GM18520 (cell line): ENCODE results near the gene ADRB2.
"Not testable (repeated sequence)": the region's sequence is repeated elsewhere in the genome, so short reads cannot be mapped to it uniquely, and the experiment has no call there.

Experiments
- ATAC-seq: cut with Tn5 transposase; IDR thresholded peaks from one replicate; pipeline ENCODE4 v1.9.1; 2021; ENCODE audit not compliant: unreplicated experiment

ADRB2 gene

GRCh38 chr5:148850836-148851235 lies 24.4 kb downstream of the ADRB2 start:
- no peak for ATAC-seq

DNA sequence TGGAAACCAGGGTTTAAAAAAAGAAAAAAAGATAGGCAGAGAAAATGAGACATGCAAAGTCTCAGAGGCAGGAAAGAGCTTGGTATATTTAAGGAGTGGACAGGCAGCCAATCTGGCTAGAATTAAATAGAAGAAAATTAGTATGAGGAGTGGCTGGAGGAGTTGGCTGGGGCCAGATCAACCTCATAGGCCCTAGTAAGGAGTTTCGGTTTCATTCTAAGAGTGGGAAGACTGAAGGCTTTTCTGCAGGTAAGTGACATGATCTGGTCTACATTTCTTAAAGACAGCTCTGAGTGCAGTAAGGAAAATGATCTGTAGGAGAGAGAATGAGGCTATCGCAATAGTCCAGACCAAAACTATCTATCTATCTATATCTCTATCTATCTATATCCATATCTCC lies 27.5 kb downstream of the ADRB2 start:
- peak; percentile 46 for ATAC-seq

GRCh38 chr5:148855249-148856008 lies 29.0 kb downstream of the ADRB2 start:
- peak; percentile 55 for ATAC-seq

DNA sequence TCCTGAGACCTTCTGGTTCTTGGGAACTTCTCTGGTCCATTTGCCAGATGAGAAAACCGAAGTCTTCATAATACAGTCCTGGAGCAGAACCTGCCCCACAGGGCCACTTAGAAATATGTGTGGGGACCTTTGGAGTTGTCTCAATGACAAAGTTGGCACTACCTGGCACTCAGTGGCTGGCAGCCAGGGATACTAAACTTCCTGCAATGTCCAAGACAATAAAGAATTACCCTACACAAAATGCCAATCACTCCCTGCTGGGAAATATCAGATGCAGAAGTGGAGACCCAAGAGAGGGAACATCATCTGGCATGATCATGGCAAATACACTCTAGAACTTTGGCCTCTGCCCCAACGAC lies 29.6 kb downstream of the ADRB2 start:
- ATAC-seq, result no peak

GRCh38 chr5:148856424-148856823 lies 30.0 kb downstream of the ADRB2 start:
- no peak for ATAC-seq

DNA sequence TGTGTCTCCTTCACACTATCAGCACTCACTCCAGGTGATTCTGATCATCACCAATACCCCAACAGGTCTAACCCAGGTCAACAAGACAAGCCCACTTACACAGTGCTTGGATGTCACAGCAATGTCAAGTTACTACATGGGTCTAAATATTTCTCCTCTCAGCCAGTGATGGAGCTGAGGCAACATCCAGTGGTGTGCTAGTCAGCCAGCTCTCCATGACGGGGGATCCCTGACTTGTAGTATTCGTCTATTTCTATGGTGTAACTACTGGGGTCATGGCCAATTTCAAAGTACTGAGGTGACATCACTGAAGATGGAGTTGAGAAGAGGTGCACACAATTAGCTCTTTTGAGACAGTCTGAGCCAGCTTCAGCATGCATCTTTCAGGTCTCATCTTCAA lies 31.1 kb downstream of the ADRB2 start:
- no peak for ATAC-seq

DNA sequence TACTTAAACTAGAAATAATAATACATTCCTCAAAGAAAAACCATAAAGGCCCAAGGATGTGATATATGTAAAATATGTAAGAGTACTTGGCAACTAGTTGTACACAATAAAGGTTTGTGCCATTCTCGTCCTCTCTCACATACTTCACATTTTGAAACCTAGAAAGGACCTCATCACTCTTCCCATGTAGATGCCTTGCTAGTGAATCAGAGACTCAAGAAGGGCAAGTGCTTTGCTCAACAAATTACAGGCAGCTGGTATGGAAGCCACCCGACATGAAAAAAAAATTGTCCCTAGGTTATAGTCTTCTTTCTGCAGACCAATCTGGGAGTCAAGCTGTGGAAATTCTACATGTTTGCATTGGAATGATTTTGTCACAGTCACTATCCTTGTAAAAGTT lies 31.7 kb downstream of the ADRB2 start:
- ATAC-seq, result no peak

GRCh38 chr5:148858547-148858946 lies 32.1 kb downstream of the ADRB2 start:
- ATAC-seq, result no peak

DNA sequence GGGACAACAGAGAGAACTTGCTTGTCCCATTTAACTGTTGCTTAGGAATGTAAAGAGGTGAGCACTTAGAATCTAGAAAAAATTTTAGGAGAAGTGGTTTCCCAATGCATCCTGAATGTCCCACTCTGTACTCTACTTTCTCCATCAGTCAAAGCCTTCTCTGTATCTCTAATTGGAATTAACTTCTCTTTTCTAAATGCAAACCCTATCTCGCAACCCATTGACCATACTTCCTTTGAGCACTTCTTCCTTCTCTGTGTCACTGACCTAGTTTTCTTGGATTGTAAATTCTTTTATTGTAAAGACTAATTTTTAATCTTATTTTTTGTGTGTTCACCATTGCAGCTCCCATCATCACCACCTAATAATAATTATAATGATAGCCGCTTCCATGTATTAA lies 33.3 kb downstream of the ADRB2 start:
- no peak for ATAC-seq

DNA sequence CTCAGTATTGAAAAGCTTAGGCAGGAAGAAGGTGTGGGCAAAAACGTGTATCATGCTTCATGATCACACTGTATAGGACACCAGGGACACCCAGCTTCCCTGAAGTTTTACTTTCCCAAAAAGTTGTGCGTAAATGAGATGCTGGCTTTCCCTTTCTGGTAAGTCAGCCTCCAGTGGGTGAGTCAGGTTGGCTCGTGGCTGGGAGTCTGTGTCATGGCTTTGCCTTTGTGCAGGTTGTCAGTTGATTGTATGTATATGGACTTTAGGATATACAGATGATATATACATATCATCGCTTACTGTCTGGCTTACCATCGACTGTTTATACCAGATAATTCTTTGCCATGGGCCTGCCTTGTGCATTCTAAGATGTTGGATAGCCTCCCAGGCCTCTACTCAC lies 34.2 kb downstream of the ADRB2 start:
- ATAC-seq, result no peak

- ATAC-seq, result no peak
These were observed 34.7 kb downstream of the ADRB2 start for GRCh38 chr5:148861088-148861487.

- no peak for ATAC-seq
These were observed 35.3 kb downstream of the ADRB2 start for GRCh38 chr5:148861696-148862095.

- ATAC-seq, result no peak
These were observed 37.9 kb downstream of the ADRB2 start for GRCh38 chr5:148864113-148864841.

DNA sequence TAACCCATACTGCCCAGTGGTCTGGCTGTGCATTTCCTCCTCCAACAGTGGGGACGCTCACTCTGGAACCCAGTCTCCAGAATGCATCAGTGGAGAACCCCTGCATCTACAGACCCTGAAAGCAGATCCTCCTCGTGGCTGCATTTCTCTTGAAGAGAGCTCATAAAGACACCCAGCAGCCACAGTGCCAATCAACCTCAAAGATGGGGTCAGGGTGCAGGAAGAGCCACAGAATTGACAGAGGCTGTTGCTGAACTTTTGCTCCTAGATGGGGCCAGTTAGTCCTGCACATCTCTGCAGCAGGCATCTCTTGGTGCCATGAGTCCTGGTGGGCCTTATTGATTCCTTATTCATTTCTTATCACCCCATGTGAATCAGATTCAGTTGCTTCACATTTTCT lies 39.6 kb downstream of the ADRB2 start:
- no peak for ATAC-seq

GRCh38 chr5:148873120-148873519 lies 46.7 kb downstream of the ADRB2 start:
- no peak for ATAC-seq

- no peak for ATAC-seq
These were observed 47.5 kb downstream of the ADRB2 start for GRCh38 chr5:148873690-148874485.

DNA sequence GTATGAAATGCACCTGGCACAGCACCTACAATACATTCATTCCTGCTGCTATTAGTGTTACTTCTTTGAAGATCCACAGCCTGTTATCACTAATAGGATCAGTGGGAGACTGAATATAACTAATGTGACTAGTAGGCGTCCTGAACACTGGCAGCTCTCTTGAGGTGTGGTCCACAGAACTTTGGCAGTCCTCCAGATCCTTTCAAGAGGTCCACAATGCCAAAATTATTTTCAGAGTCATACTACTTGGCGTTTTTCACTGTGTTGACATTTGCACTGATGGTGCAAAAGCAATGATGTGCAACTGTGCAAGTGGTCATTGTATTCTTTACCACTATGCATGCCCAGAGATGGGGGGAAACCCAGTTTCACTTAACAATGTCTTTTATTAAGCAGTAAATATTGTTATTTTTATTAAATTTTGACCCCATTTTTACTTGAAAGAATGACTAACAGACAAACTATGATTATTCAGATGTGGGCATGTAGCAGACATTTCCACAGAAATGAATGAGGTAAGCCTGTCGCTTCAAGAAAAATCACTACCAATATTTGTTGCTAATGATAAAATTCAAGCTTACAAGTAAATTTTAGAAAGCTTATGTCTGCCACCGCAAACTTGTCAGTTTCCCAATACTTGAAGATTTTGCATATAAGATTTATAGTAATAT lies 48.9 kb downstream of the ADRB2 start:
- ATAC-seq, result no peak

DNA sequence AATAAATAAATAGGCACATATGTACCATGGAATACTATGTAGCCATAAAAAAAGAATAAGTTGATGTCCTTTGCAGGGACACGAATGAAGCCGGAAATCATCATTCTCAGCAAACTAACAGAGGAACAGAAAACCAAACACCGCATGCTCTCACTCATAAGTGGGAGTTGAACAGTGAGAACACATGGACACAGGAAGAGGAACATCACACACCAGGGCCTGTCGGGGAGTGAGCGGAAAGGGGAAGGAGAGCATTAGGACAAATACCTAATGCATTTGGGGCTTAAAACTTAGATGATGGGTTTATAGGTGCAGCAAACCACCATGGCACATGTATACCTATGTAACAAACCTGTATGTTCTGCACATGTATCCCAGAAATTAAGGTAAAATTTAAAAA lies 51.0 kb downstream of the ADRB2 start:
- not testable (repeated sequence) for ATAC-seq
